Bronchial epithelial cell (primary cell): ENCODE data around the gene DOCK1. TPM values are rescaled to one million over a fixed set of nuclear protein-coding genes. Genes with fewer than 3 reads are reported as not detected.

ENCODE experiments used
- DNase-seq: peaks from one replicate; pipeline ENCODE4 v3.0.0-alpha.2; 2010; ENCODE audit warnings: low read depth
- FAIRE-seq: peaks from 2 replicates; lab custom pipeline; 2011; peaks lifted over from hg19 to GRCh38; lab: Jason Lieb, UNC
- H3K27me3 ChIP-seq: 2 replicates; pipeline ENCODE4 v1.5.1; 2011; ENCODE audit warnings: low read length; ENCODE audit not compliant: control insufficient read depth, insufficient read depth
- H3K36me3 ChIP-seq: 2 replicates; pipeline ENCODE4 v1.5.1; 2011; ENCODE audit warnings: low read length; ENCODE audit not compliant: control insufficient read depth, insufficient read depth
- H3K4me3 ChIP-seq: 2 replicates; pipeline ENCODE4 v1.5.1; 2011; ENCODE audit warnings: mild to moderate bottlenecking, low read depth, low read length, control low read depth
- total RNA-seq: library from RNA; depleted of rRNA; stranded (reverse); fragments of >200 nt; gene quantifications from 2 replicates; pipeline ENCODE4 v1.2.1, GENCODE V29; 2014
- TF ChIP-seq, protein P1 (sequence below): IDR thresholded peaks from 2 replicates; pipeline ENCODE4 v1.5.1; 2011; ENCODE audit warnings: mild to moderate bottlenecking, moderate library complexity, low read length, control low read depth, inconsistent platforms; ENCODE audit not compliant: insufficient read depth, severe bottlenecking

The DOCK1 gene
- total RNA-seq, 1 donor from 2014 or later = 173 TPM

DNA sequence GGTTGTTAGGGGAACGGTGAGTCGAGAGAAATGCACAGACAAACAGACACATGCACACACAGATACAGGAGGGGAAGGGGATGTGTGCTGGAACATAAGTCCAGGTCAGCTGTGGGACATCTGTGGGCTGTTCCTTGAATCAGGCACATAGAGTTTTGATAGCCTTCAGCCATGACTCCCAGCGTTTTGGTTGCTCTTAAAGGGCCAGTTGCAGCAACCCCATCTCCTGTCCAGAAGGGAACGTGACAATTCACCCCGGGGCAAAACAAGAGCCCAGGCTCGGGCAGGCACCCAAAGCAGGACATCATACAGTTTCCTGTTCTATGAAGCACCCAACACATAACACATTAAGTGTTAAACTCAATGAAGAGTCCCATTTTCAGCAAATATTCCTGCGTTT lies 281.6 kb downstream of the DOCK1 start:
- DNase-seq = peak; percentile 15
- FAIRE-seq = no peak
- no peaks in the 10 kb centered on the region for H3K36me3 ChIP-seq
- no peak overlapping the region for H3K4me3 ChIP-seq
- H3K27me3 ChIP-seq = no peaks in the 10 kb centered on the region
- TF ChIP-seq, protein P1, sequence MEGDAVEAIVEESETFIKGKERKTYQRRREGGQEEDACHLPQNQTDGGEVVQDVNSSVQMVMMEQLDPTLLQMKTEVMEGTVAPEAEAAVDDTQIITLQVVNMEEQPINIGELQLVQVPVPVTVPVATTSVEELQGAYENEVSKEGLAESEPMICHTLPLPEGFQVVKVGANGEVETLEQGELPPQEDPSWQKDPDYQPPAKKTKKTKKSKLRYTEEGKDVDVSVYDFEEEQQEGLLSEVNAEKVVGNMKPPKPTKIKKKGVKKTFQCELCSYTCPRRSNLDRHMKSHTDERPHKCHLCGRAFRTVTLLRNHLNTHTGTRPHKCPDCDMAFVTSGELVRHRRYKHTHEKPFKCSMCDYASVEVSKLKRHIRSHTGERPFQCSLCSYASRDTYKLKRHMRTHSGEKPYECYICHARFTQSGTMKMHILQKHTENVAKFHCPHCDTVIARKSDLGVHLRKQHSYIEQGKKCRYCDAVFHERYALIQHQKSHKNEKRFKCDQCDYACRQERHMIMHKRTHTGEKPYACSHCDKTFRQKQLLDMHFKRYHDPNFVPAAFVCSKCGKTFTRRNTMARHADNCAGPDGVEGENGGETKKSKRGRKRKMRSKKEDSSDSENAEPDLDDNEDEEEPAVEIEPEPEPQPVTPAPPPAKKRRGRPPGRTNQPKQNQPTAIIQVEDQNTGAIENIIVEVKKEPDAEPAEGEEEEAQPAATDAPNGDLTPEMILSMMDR = no peak

DNA sequence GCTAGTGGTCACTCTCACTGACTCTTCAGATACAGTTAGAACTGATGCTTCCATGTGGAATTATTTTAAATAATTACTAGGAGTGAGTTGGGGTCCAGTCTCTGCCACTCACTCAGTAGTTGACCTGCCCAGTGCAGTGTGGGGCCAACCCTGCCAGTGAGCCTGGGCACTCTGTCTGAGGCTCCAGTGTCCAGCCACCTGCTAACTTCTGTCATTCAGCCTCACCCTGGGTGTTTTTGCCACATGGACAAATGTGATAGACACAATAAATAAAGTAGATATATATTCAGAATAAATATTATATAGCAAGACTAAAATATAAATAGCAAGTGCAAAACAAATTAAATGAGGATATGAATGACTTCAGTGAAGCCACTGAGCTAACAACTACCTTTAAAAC lies 284.0 kb downstream of the DOCK1 start:
- DNase-seq (no peak), FAIRE-seq (no peak)
- no peaks in the 10 kb centered on the region for H3K36me3 ChIP-seq
- H3K4me3 ChIP-seq = no peak overlapping the region
- no peaks in the 10 kb centered on the region for H3K27me3 ChIP-seq
- TF ChIP-seq, protein P1 = no peak

DNA sequence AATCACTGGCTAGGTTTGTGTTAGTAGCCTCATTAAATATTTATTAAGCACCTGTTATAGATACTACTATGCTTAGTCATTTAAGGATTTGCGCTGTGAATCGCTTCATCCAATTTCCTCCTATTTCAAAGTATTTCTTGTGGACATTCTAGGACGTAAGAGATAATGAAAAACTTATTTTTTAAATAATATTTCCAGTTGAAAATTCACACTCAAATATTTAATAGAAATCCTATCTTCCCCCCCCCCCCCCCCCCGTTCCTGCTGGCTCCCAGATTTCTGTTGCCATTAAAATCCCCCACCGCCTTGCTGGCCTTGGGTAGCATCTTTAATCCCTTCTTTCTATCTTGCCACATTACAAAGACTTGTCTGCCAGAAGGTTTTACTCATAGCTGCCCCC lies 285.2 kb downstream of the DOCK1 start:
- Histone ChIP-seq H3K27me3 (no peaks in the 10 kb centered on the region), H3K36me3 (no peaks in the 10 kb centered on the region), H3K4me3 (no peak overlapping the region)
- no peak for DNase-seq
- TF ChIP-seq, protein P1 = no peak
- FAIRE-seq = no peak

DNA sequence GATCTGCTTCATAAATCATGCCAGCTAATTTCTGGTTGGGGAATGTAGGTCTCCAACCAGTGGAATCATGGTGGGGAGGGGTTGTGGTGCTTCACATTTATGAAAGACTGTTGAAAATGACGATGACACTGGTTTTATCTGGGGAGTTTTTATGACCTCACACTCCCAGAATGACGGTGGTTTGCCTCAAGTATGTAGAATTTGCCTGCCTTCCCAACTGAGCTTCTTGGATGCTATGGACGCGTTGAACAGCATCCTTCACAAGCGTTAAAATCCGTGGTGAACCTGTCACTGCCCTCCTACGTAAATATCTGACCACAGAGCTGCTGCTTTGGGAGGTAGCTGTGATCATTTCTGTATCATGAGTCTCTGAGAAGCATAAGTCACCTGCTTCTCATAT lies 287.9 kb downstream of the DOCK1 start:
- FAIRE-seq = no peak
- H3K36me3 ChIP-seq = no peaks in the 10 kb centered on the region
- no peak for DNase-seq
- TF ChIP-seq, protein P1 = no peak
- no peaks in the 10 kb centered on the region for H3K27me3 ChIP-seq
- H3K4me3 ChIP-seq = no peak overlapping the region

DNA sequence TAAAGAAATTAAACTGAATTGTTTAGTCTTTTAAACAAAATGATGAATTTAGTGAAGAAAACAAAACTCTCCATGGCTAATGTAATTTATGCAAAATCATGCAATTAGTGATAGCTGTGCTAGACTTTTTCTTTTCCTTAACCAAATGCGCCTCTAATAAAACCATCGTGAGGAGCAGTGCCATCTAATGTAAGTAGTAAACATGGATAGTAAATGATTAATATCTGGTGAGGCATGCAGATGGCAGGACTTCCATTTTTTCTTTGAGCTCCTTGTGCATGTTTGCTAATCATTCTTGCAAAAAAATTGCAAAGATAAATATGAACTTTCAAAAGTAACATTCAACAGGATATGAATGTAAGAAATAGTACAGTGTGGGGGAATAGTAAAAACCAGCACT lies 288.9 kb downstream of the DOCK1 start:
- TF ChIP-seq, protein P1 = no peak
- DNase-seq (no peak), FAIRE-seq (no peak)

DNA sequence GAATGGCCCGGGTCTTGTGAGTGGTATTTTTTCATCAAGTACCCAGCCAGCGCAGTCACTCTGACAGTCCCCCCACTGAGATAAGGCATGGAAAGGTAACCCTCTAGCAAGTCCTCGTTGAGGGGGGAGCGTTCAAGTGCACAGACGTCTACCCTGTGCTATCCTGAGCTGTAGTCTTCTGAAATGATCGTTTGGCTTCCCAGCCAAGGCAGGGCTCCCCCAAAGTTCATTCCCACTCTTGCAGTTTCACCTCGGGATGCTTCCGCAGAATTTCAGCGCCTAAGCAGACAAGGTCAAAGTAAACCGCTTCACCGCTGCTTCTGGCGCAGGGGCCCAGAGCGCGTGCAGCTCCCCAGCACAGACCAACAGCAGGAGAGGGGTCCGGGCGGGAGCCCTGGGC lies 289.4 kb downstream of the DOCK1 start:
- no peak for FAIRE-seq
- TF ChIP-seq, protein P1 = no peak
- Histone ChIP-seq H3K4me3 (no peak overlapping the region), H3K27me3 (no peaks in the 10 kb centered on the region), H3K36me3 (no peaks in the 10 kb centered on the region)
- no peak for DNase-seq

More for the DNA sequence above, 288.9 kb downstream of the DOCK1 start:
- Histone ChIP-seq H3K27me3 (no peaks in the 10 kb centered on the region), H3K36me3 (no peaks in the 10 kb centered on the region), H3K4me3 (no peak overlapping the region)
